GM19240 (cell line): Measurements from ENCODE around the gene TOX2.

Source experiments
- DNase-seq: peaks from one replicate; pipeline ENCODE4 v3.0.0; 2011; ENCODE audit warnings: low spot score; ENCODE audit not compliant: insufficient read length

The TOX2 gene, protein sequence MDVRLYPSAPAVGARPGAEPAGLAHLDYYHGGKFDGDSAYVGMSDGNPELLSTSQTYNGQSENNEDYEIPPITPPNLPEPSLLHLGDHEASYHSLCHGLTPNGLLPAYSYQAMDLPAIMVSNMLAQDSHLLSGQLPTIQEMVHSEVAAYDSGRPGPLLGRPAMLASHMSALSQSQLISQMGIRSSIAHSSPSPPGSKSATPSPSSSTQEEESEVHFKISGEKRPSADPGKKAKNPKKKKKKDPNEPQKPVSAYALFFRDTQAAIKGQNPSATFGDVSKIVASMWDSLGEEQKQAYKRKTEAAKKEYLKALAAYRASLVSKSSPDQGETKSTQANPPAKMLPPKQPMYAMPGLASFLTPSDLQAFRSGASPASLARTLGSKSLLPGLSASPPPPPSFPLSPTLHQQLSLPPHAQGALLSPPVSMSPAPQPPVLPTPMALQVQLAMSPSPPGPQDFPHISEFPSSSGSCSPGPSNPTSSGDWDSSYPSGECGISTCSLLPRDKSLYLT

DNA sequence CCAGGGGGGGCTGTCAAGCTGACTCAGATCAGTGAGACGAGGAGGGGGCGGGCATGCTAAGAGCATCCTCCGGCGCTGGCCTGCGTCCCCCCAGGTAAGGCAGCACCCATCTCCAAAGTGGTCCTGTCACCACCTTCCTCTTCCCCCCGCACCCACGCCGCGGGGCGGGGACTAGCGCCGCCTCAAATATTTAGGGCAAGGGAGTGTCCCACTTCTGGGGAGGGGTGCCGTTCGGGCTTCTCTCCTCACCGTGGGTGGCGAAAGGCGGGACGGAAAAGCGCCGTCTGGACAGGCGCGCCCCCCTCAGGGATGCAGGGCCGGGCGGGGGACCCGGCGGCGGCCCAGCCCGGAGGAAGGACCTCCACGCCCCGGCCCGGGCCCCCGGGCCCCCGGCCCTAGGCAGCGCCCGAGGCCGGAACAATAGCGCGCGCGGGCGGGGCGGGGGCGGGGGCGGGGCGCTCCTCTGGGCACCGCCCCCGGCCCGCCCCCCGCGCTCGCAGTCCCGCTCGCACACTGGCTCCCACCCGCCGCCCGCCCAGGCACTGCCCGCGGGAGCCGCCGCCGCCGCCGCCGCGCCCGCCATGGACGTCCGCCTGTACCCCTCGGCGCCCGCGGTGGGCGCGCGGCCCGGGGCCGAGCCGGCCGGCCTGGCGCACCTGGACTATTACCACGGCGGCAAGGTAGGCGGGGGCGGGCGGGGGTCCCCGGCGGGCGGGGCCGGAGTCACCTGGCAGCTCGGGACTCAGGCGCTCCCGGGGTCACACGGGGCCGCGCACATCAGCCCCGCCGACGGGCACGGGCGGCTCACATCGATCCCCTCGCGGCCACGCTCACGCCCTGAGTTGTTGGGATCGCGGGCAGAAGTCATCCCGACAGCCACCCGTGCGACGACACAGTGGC lies at the start of gene TOX2:
TOX2 (plus strand) TSS at position 542 of the 900 bp plus-strand sequence; CDS start at position 582, 40 bp downstream.
- no peak for DNase-seq

DNA sequence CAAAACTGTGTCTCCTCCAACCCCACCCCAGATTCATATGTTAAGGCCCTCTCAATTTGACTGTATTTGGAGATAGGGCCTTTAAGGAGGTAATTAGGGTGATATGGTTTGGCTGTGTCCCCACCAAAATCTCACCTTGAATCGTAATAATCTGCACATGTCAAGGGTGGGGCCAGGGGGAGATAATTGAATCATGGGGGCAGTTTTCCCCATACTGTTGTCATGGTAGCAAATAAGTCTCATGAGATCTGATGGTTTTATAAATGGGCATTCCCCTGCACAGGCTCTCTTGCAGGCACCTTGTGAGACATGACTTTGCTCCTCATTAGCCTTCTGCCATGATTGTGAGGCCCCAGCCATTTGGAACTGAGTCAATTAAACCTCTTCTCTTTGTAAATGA lies 46.6 kb upstream of the TOX2 start:
- no peak for DNase-seq

DNA sequence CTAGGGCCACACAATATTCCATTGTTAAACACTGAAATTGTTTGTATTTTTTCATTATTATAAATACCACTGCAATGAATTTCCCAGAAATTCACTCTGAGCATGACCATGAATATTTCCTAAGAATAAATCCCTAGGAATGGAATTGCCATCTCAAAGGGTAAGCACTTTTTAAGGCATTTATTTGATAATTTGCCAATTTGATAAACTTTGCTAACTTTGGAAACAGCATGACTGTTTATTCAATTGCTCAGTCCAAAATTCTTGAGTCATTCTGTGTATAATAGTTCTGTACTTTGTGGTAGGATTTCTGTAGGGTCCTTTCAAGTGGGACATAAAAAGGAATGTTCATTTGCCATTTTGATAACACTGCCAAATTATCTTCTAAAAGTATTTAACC lies 44.2 kb upstream of the TOX2 start:
- no peak for DNase-seq

DNA sequence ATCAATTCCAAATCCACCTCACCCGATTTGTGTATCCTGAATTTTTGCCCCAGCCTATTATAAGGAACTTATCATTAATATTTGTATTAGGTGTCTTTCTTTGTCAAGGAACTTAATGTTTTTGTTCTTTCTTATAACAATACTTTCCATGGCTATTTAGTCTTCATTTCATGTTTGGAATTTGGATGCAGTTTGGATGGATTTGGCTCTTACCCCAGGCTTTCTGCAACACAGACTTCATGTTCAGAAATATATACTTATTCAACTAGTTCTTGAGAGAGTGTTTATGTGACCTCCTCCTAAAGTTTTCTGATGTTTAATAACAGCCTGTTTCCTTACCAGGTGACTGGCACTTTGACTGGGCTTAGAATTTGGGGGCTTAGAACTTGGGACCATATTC lies 35.9 kb upstream of the TOX2 start:
- no peak for DNase-seq

DNA sequence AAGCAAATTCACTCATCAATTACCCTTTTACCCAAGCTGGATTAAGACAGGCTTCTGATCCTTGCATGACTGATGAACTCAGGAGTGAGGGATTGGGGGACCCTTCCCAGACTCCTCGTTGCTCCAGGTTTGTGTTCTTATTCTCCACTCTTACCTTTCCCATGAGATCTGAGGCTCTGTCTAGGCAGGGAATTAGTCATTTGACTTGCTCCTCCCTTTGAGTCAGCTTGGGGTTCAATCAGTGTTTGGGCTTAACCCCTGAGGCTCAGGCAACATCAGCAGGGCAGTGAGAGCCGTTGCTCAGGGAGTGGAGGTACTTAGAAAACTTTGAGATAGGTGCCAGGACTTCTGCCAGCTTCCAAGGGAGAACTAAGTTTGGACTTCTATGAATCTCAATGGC lies 20.7 kb upstream of the TOX2 start:
- DNase-seq: no peak

DNA sequence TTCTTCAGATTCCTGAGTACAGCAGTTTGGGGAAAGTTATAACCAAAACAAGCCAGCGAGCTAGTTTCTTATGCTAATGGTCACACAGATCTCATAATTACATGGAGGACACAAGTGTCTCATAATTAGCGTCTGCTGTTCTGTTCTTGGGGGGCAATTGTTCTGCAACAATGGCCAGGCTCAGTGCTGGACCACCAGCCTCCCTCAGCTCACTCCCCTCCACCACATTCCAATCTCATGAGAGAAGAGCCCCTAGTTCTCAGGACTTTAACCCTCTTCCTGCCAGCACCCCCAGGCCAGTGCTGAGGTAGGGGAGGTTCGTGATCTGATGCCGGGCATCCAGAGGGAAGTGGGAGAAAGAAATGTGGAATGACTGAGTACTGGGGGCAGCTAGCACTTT lies 20.2 kb upstream of the TOX2 start:
- no peak for DNase-seq

DNA sequence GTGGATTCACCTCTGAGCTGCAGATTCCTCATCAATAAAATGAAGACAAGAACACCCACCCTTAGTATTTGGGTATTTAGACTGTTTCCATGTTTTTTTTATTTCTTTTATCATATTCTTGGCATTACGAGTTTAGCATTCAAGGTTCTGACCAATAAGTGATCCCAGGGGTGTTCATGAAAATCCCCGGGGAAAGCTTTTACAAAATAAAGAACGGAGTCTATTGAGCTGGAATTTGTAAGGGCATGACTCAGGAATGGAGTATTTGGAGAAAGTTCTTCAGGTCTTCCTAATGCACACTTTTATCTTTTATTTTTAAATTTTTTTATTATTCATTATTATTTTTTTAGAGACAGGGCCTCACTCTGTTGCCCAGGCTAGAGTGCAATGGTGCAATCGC lies 19.4 kb upstream of the TOX2 start:
- no peak for DNase-seq

DNA sequence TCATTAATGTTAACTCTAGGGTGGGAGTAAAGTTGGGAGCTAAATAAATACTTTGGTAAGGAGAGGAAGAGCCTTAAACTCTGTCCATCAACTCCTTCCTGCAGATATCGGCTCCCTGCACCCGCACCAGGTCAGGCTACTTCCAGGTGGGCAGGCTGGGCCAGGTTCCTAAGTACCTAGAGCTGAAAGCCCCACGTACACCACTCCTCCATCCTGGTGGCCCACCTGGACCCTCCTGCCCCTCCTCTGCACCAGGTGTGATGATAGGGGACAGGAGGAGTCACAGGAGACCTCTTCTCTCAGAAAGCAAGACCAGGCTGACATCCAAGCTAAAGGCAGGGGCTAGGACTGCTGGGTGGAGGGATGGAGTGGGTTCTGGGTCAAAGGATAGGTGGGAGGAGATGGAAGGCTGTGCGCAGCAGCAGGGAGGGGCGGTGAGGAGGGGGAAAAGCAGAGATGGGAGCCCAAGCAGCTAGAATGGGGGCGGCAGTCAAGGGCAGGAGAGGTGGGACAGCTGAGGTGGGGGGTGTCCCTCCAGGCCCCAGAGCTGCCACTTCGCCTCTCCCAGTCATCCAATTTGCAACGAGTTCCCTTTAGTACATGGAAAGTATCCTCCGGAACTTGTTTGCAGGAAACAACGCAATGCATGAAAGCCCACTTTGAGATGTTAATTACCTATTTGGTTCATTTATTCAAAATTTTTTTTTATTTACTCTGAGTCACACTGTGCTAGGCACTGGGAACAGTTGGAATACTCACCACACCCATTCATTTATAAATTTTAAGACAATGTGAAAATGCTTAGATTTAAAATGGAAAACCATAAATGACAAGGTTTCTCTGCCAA lies 15.2 kb upstream of the TOX2 start:
- DNase-seq: no peak

DNA sequence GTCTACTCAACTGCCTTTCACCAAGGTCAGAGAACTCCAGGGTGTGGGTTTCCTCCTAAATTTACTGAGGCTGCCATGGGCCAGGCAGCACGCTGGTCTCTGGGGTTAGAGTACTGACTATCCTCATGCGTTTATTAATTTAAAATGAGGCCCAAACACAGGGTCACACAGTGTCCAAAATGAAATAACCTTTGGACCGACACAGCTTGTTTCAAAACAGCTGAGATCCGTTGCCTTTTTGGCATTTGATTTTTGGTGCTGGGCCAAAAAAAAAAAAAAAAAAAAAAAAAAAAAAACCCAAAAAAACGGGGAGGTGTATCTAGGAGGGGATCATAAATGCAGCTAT lies 14.6 kb upstream of the TOX2 start:
- no peak for DNase-seq

DNA sequence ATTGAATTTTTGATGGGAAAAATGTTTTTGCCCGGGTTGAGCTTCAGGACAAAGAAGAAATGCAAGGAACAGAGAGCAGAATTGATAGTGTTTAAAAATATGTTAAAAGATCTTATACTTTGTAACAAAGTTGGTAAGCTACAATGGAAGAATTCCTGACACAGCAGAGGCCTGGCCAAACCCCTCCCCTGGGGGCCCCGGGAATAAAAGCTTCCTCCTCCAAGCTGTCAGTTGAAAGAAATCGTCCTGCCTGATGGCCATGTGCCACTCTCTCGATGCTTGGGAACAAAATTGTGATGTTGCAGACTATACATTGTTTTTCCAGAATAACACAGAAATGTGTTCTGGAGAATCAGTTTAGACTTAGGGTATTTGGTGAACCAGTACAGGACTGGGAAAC lies 14.2 kb upstream of the TOX2 start:
- no peak for DNase-seq

DNA sequence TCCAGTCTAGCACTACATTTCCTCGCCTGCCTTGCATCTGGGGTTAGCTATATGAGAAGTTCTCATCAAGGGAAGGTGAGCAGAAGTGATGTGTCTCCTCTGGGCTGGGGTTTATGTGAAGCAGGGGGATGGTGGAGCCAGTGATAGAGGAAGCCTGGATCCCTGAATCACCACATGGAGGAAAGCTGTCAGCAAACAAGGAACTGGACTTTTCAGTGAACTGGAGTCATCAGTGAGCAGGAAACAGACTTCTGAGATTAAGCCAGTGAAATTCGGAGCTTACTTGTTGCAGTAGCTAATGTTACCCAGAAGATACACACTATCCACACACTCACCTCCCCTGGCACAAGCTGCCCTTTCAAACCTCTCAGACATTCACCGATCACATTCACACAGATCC lies 13.4 kb upstream of the TOX2 start:
- DNase-seq: no peak

DNA sequence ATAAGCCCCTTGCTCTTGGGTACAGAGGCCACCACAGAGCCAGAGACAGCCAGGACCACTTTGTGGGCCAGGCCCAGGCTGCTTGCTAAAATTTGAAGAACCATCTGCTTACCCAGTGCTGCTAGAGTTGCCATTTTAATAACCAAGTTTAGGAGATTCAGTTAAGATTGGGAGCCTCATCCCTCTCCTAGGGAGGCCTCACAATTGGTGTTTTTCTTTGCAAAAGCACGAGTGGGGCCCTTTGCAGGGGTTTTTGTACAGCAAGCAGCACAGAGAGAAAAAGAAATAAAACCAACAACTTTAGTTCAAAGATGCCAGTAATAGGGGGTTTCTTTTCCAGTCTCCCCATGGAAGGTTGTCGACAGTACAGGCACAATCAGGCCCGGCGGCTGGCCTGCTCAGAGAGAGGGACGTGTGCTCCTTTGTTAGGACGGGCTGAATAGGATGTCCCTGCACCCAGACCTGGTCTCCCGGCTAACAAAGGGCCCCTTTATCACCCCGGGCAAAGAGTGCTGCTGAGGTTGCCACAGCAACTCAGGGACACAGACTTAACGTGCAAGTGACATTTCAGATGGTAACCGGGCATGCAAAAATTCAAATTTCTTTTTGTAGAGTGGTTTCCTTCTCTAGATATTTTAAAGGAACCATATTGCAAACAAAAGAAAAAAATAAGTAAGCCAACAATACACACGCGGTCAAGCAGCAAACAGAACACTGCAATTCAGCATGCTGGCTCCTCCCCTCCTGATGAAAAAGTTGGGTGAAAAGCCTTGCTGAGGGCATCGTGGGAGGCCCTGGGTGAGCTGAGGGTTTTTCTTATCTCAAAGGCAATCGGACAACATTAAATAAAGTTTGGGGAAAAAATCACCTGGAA lies 10.5 kb upstream of the TOX2 start:
- DNase-seq: no peak

DNA sequence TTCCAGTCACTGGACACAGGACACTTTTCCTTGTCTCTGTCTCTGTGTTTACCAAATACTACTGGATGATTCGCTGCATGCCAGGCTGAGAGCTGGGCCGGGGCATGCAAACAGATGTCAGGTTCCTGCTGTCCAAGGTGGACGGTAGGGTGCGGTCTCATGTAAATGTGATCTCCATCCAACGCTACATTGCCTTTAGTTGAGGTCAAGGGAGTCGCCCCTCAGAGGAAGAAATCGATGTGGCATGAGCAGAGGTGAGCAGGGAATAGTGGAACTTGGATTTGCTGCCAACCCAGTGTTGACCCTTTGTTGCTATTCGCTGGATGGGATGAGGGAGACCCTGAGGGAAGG lies 9.8 kb upstream of the TOX2 start:
- no peak for DNase-seq

DNA sequence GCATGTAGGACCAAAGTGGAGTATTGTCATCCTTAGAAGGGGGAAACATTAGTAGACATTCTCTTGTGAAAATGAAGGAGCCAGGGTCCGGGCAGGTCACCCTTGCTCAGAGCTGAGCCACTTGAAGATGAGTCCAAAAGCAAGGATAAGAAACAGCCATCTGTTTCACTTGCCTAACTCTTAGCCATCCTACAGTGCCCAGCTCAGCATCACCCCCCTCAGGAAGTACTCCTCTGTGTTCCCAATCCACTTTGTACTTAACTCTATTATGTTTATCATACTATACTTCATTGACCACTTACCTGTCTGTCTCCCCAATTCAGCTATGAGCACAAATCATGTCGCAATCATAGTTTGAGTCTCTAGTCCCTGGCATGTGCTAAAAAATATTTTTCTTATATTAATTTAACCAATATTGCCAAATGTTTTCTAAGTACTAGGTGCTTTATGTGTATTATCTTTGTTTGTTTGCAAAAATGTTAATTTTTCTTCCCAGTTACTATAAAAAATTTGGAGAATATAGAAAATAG lies 8.1 kb upstream of the TOX2 start:
- no peak for DNase-seq

DNA sequence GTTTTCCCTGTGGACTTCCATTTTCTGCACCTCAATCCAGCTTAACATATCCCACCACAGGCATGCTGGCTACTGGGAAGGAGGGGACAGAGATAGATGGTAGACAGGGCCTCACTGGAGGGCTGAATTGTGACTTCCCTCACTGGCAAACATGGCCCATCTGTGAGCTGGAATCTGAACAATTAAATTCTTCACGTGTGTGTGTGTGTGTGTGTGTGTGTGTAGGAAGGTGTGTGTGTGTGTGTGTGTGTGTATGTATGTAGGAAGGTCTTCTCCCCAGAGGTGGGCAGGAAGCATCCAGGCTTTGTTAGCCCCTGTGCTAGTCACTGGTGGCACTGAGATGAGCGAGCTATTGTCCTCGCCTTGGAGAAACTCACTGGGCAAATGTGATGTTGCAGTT lies 5.4 kb upstream of the TOX2 start:
- DNase-seq: no peak

DNA sequence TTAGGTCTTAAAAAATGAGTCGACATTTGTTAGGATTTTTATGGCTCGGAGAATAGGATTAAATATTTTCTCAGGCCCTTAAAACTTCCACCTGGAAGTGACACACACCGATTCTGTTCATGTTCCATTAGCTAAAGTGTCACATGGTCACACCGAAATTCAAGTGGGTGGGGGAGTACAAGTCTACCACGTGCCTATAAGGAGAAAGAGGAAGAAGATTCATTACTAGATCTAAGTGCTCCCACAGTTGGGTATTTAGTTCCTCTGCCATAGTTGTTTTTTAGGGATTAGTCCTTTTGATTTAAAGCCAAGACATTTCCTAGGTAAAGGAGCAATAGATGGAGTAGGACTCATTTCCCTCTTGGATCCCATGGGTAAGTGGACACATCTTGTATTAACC lies 4.9 kb upstream of the TOX2 start:
- no peak for DNase-seq

DNA sequence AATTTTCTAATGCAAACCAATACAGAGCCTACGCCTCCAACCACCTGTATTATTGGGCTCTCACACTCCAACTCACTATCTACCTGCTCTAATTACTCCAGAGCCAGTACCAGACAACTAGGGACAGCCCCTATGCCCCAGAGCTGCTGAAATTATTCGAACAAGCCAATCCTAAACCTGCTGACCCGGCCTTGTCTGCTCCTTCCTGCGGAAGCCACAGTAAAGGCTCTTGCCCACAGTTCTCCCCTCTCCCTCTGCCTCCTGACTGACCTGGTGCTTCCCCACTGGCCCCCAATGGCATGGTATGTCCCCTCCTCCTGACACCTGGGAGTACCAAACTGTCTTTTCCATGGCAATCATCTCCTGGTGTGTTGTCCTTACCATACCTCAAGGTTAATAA lies 4.1 kb upstream of the TOX2 start:
- DNase-seq: no peak

DNA sequence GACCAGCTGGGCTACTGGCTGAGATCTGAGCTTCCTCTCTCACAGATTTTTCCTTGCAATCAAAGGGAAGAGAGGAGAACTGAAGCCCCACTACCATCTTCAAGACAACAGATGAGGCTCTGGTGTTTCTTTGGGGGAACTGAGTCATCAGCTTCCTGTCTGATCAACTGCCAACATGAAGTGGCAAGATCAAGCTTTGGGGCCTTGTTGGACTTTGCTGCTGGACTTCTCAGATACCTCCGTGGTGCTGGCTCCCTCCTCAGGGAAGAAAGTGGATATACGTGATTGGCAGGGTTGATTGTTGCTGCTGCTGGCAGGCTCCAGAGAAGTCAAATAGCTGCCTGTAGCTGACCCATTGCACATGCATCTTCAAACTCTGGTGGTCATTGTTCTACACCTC lies 3.6 kb upstream of the TOX2 start:
- DNase-seq: no peak

DNA sequence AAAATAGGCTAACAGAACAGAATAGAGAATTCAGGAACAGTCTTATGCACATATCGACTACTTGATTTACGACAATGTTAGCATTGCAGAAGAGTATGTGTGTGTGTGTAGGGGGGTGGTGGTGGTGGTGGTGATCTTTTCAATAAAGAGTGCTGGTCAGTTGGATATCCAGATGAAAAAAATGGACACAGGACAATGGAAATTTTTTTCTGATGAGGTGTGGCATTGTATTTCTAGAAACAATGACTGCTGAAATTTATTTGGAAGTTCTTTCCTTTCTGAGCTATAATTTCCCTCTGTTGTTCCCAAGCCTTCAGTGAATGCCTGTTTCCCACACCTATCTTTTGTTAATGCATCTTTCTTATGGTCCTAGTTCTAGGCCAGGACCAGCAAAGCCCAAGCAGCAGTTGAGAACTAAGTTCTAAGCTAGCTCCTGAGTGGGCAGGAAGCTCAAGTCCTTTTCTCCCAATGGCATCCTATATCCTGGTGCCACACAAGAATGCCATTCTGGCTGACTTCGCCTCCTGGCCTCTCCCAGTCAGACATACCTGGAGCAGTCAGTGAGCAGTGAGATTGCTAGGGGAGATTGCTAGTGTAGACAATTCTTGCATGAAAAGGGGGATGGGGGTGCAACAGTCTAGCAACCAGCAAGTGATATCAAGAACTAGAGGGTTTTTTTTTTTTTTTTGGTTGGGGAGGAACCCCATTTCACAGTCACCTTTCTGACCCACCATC lies 1.2 kb upstream of the TOX2 start:
- DNase-seq: no peak
